COLO668 (cell line): Measurements from ENCODE around the gene F2RL2.

Source experiments
- DNase-seq: peaks from one replicate; lab custom pipeline; 2025; ENCODE audit not compliant: unreplicated experiment; lab: John Stamatoyannopoulos, UW

The F2RL2 gene

DNA sequence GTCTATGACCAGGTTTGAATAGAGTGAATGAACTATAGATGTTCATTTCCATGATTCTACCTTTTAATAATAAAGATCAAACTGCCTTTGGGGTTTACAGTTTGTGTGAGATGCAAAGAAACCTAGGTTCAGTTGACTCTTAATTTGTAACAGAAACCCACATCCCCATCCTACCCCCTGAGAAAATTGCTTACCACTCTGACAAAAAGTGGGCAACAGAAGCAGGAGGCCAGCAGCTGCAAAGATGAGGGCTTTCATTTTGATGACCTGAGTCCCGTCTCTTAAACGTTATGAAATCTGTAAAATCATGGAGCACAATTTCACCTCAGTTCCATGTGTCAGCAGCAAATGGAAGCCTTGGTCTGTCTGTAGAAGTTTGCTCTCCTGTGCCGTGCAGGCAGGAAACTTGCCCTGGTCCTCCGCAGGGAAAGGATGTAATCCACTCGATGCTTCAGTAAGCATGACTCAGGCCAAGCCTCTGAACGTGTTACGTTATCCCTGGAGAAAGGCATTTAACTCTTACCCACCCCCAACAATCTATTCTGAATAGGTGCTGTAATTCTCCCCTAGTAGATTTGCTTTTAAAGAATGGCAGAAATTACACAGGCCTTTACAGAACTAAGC is at the start of gene F2RL2:
Gene F2RL2 (minus strand): TSS at position 431 of the 624 bp plus-strand sequence. CDS start 173 bp downstream, at position 258.
- DNase-seq: no peak

DNA sequence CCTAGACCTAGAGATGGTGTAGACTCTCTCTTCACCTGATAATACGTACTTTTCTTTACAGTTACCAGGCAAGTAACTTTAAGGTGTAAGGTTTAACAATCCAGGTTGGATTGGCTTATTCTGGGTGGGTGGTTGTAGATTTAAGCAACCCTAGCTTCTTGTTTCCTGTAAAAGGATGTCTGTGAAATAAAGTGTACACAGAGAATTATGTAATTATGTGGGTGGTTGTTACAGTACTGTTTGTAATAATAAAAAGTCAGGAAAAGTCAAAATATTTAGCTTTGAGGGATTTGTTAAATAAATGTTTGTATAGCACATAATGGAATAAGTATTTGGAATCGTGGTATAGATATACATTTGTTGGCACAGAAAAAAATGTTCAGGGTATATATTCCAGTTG is 49.0 kb upstream of the F2RL2 start:
- DNase-seq: no peak

DNA sequence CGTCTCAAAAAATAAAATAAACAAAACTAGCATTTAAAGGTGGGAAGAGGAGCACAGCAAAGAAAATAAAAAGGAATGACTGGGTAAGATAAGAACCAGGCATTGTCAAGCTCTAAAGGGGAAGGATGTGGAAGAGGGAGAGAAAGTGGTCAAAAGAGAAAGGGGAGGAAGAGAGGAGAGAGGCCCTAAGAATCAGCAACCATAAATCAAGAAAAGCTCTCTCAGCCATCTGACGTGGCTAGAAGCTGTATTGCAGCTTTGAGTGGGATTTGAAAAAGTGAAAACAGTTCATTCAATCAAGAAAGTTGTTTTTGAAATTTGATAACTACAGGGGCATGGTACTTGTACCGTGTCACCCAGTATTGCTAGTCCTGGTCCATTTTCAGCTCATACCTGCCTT is 47.3 kb upstream of the F2RL2 start:
- no peak for DNase-seq

GRCh38 chr5:76669245-76669644 is 46.0 kb upstream of the F2RL2 start:
- no peak for DNase-seq

DNA sequence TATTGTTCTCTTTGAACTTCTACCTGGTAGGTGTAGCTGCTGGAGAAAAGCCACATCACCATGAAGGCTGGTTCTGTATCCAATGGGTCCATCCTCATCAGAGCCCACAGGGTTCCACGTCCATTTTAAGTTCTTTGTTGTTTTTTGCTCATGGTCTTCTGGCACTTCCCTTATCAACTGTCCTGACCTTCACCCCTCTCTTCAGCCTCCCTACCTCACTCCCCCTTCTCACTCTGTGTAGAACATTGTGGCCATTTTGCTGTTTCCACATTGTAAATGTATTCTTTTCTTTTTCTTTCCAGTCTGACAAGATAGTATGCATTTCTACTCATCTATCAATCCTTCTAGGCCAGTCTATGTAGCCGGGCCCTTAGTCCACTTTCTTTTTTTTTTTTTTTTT is 44.3 kb upstream of the F2RL2 start:
- no peak for DNase-seq

- DNase-seq: no peak
Observed at GRCh38 chr5:76664079-76664478, 40.9 kb upstream of the F2RL2 start.

GRCh38 chr5:76663573-76663972 is 40.4 kb upstream of the F2RL2 start:
- DNase-seq: no peak

DNA sequence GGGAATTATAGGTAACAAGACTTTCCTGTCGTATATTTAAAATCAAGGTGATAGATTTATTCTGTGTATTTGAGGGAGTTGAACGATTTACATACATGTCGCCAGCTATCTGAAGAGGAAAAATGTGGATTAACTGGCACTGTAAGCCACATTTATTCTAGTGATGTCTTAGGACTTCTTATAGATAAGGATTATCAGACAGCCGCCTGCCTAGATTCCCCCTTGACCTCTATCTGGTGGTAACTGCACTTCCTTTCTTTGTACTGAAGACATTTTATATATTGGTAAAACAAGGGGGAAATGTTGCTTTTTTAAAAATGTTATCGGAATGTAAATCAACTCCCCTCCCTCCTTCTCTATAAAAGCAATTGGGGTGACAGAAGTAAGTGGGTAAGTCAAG is 39.3 kb upstream of the F2RL2 start:
- no peak for DNase-seq

DNA sequence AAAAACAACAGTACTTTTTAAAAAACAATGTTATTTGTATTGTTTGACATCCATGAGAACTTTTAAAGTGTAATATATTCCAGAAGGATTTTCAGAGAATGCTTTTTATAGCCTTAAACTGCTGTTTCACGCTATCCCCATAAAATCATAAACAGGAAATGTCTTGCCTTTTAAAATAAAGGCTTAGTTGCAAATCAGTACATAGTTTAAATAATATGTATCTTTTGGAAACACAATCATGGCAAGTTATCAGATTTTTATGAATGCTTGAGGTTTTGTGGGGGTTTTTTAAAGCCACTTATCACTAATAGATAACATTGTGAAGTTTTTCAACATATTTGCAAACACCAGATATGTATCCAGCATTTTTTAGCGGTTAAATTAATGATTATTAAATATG is 37.2 kb upstream of the F2RL2 start:
- no peak for DNase-seq

- no peak for DNase-seq
Observed at GRCh38 chr5:76657683-76658311, 34.6 kb upstream of the F2RL2 start.

DNA sequence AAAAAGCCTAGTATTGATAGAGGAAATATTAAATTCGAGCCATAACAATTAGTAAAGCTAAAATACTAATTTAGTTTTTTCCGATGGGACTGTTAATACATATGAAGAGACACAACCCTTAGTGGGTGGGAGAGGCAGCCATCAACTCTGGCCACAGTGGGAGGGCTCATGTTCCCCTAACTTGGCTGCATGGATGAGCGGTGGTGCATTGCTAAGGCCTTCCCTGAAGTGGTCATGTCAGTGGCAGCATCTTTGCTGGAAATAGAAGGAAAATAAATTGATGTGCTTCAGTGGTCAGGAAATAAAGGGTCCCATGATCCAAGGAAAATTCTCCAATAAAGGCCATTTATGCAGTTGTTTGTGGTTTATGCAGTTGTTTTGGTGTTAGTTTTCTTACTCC is 33.9 kb upstream of the F2RL2 start:
- DNase-seq: no peak

DNA sequence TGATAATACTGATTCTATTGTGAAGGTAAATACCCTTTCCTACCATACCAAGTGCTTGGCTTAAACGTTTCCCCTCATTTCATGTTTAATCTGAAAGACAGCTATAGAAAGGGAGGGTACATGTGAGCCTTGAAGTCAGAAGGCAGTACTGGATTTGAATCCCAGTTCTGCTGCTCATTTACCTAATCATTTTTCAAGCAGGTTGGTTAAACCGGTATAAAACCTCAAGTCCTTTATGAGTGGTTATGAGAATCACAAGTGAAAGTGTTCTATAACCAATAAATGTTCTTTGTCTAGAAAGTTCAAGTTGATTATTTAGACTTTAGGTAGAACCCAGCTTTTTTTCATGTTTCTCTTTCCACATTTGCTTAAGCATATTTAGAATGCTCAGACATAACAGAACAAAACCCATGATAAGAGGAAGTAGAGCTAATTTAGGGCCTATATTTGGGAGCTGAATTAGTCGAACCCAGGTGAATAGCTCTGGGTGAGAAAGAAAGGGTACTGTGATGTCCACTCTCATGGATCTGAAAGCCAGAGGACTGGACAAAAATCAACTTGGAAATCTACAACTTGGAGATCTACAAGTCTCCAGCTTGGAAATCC is 29.7 kb upstream of the F2RL2 start:
- no peak for DNase-seq

- no peak for DNase-seq
Observed at GRCh38 chr5:76649140-76649539, 25.9 kb upstream of the F2RL2 start.

- no peak for DNase-seq
Observed at GRCh38 chr5:76643371-76643770, 20.2 kb upstream of the F2RL2 start.

- no peak for DNase-seq
Observed at GRCh38 chr5:76642390-76643040, 19.3 kb upstream of the F2RL2 start.

DNA sequence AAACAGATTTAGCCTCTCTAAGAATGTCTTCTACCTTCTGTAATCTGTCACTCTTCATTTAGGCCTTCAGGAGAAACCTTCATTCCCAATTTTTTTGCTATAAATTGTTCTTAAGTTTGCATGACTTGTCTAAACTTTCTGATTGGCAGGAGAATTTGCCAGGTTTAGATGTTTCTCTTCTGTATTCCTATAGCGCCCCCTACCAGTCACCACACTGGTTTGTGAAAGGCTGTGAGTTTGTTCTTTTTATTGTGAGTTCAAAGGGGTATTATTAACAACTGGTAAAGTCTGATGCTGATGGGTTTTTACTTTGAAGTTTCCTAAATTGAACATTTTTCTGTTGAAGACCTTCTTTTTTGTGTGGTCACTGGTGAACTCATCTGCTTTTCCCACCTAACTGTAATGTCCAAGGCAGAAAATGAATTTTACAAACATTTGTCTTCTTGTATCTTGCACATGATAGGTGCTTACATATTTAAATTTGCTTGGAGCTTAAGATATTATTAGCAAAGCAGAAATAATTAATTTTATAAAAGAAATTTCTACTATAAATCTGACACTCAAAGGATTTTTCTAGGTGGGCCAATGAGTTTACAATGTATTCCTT is 18.4 kb upstream of the F2RL2 start:
- no peak for DNase-seq

DNA sequence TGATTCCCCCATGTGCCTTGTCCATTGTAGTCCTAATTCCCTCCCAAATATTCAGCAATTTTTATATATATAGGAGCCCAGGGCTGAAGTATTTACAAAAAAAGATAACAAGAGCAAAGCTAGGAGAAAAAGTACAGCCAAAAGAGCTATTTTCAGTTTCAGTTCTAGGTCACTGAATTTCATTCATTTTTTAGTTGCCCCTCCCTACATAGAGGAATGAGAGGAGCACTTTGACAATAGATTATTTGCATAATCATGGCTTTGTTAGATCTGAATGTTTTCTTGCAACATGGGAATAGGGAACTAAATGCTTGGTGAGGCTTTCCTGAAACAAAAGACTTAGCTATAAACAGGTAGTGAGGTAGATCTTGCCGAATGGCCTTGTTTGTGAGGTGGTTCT is 15.3 kb upstream of the F2RL2 start:
- DNase-seq: no peak

- no peak for DNase-seq
Observed at GRCh38 chr5:76637490-76637889, 14.3 kb upstream of the F2RL2 start.

- DNase-seq: no peak
Observed at GRCh38 chr5:76634661-76635060, 11.5 kb upstream of the F2RL2 start.

DNA sequence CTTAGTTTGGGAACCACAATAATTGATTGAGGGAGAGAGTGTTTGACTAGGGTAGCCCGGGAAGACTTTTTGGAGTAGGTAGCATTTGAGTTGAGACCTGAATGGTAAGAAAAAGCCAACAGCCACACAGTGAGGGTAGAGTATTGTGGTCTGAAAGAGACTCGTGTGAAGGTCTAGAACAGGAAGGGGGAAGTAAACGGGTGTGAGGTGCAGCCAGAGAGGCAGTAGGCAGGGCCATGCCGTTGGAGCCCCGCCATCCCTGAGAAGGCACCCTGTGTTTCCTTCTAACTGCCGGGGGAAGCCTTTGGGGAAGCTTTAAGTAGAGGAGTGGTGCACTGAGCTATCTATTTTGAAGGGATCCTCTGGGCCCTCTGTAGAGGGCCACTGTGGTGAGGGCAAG is 3.5 kb upstream of the F2RL2 start:
- DNase-seq: no peak

DNA sequence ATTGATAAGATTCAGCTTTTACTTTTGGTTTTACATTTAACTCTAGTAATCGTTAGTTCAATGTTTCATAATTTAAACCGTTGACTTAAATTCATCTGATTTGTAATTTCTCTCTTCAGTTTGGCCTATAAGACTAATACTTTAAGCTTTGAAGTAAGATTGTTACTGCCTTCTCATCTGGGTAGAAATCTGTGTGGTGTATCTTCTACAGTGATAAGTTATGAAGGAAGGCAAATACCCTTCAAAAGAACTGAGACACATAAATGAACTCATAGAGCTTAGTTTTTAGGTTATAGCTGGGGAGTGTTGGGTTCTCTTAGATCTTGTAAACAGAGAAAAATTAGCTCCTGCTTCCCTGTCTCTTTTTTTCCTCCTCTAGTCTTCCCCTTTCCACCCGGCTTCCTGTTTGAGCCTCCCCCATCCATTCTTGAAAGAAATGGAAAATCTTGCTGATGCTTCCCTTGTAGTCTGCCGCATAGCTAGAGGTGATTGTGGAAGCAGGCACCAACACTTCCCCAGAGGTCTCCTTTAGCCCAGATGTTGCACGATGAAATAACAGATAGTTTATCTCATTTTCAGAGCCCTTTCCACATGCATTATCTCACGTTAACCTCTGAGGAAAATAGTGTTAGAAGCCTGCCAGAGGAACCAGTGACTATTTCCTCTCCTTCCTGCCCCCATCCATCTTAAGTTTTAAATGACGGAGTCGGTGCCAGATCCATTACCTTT is 2.0 kb upstream of the F2RL2 start:
- no peak for DNase-seq
